EH (cell line): ENCODE data around the gene TTC9C.
"Not testable (repeated sequence)": the region's sequence is repeated elsewhere in the genome, so short reads cannot be mapped to it uniquely, and the experiment has no call there.

Experiments
- DNase-seq: peaks from one replicate; pipeline ENCODE4 v3.0.0-alpha.2; 2015; ENCODE audit warnings: low read depth

TTC9C gene

DNA sequence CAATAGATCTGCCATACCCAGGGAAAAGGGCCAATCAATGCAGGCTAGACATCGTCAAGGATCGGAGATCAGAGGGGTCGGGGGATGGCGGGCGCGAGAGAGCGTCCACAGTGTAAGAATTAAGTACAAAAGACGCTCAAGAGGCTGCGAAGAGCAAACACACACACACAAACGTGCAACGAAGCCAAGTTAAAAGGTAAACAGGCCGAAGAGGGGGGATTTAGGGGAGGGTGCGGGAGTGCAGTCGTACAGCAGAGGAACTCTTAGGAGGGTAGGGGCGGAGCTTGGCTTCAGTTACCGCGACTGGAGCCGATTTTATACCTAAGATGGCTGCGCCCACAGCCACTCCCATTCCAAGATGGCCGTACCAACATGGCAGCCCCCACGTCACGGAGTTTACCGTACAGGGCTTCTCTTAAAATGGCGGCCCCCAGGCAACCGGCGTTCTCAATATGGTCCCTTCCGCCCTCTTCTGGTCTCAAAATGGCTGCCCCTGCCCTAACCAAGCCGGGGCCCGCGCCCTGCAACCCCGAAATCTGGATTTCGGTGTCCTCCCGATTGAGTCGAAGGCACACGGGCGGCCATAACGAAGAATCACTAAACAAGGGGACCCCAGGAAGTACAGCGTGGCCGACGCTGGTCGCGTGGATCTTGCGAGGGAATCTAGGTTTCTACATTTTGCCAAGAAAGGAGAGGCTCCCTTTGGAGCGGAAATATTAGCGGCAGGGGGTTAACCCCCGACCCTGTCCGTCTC lies 18.9 kb upstream of the TTC9C start:
- peak; percentile 99 for DNase-seq

- peak; percentile 55 for DNase-seq
Measured at GRCh38 chr11:62710001-62710345, 18.3 kb upstream of the TTC9C start.

DNA sequence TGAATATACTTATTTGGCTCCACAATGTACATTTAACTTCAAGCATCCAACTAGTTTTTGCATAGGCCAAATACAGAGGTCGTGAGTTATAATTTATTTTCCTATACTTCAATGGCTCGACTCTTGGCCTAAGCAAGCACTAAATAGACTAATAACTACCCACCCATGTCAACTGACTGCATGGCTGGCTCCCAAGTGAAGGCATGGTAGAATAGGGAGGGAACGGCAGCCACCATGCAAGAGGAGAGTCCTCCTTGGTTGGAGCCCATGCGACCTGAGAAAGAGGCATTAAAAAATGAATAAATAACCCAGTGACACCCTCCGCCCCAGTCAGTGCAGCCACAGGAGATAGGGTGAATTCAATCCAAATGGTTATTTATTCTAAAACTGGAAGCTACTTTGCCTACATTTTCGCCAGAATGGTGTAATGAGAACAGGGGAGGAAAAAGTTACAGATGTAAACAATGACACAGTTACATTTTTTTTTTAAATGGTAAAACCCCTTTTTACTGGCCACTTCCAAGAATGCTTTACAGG lies 15.9 kb upstream of the TTC9C start:
- no peak for DNase-seq

DNA sequence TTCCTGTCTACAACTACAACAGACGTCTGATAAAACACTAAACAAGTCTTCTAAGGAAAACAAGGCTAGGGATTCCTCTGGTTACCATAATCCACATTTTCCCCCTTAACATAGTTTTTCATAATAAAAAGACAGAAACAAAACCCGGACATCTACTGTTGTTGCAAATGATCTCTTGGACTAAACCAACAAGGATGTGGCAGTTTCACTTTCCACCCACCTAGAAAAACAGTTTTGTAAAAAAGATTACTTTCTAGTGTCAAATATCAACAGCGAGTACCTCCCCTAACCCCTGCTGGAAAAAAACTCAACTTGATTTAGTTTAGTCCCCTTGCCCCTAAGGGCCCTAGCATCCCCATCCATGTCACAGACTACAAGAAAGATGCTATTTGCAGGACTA lies 15.4 kb upstream of the TTC9C start:
- DNase-seq = no peak

GRCh38 chr11:62713343-62713742 lies 14.9 kb upstream of the TTC9C start:
- DNase-seq = no peak

- no peak for DNase-seq
Measured at GRCh38 chr11:62715150-62716130, 12.8 kb upstream of the TTC9C start.

- no peak for DNase-seq
Measured at GRCh38 chr11:62716206-62716605, 12.1 kb upstream of the TTC9C start.

DNA sequence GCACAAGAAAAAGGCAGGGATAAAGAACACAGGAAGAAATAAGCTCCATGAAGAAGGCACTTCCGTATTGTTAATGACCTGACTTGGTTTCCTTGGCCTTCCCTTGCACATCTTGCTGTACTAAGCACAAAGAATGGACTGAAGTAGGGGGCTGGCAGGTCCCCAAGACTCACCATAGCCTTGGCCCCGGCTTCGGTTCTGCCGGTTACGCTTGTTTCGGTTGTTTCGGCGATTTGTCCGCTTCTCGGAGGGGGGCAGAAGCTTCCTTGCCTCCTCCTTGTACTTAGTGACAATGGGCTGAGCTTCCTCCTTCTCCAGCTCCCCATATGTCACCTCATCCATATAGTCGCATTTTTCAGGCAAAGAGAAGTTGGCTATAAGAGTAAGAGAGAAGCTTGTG lies 11.5 kb upstream of the TTC9C start:
- no peak for DNase-seq

GRCh38 chr11:62719302-62719978 lies 8.8 kb upstream of the TTC9C start:
- peak; percentile 17 for DNase-seq

GRCh38 chr11:62721994-62722393 lies 6.3 kb upstream of the TTC9C start:
- DNase-seq = peak; percentile 33

GRCh38 chr11:62724171-62724570 lies 4.1 kb upstream of the TTC9C start:
- no peak for DNase-seq

DNA sequence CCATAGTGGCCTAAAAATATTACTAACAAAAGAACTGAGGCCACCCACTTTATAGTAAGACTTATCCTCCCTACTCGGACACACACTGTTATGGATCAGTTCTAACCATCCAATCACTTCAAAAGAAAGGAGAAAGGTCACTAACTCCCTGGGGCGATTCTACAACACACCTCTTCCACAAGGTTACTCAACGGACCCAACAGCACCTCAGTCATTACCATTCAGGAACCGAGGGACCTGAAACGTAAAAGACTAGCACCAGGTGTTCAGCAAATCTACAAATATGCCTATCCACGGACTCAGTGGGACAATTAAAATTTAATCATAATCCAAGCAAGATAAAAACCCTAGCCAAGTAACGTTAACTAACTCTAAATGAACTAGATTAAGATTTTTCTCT lies 2.6 kb upstream of the TTC9C start:
- no peak for DNase-seq

GRCh38 chr11:62726156-62726914 lies 2.0 kb upstream of the TTC9C start:
- no peak for DNase-seq

DNA sequence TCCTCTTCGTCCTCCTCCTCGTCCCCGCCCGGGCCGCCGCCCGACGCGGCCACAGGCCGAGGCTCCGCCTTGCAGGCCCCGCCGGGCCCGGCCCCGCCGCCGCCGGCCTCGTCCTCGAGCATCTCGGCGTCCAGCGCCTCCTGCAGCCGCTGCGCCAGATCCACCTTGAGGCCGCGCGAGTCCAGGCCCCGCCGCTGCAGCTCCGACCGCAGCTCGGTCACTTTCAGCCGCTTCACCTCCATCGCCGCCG lies 1.4 kb upstream of the TTC9C start:
- DNase-seq = no peak

DNA sequence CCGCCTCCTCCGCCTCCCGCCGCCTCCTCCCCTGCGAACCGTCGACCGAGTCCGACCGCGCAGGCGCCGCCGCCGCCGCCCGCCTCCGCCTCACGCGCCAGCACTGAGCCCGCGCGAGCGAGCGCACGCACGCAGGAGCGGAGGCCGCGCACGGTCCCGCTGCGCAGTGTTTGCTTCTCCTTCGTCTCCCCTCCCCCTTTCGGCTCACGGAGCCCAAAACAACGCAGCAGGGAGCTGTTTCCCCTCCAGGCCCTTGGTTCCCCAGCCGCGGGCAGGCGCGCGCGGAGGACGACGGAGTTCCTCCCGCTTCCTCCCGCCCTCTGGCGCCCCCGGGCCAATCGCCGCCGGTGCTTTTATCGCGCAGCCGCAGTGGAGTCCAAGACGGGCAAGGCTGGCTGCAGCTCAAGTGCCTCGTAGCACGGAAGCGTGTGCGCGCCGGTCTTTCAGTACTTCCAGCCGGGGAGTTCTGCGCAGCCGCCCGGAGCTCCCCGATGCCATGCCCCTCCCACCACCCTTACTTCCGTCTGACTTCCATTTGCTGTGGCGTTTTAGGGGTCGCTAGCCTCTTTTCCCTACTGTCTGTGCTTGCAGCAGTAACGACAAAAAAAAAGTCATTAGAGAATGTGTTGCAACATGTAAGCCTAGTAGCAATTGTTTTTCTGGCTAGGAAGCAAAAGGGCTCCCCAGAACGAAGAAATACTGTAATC lies 968 bp upstream of the TTC9C start, which contains the start of gene HNRNPUL2:
Gene HNRNPUL2, minus strand, starts transcription at position 293 of the 707 bp plus-strand sequence. CDS start 301 bp downstream, outside the sequence.
- DNase-seq = peak; percentile 99

DNA sequence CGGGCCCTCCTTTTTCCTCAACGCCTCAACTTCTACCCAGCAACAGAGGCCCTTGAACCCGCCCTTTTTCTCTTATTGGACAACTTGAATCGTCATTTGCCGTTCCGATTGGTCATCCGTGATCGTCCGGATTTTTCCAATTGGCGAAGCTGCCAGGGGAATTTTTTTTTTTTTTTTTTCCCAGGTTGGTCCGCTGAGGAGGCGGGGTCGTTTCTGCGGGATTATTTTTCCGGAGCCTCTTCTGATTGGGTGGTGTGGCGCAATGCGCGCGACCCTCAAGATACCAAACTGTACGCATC lies 465 bp upstream of the TTC9C start:
- DNase-seq = peak; percentile 98

GRCh38 chr11:62730076-62730475 lies 1.8 kb downstream of the TTC9C start:
- DNase-seq = not testable (repeated sequence)

DNA sequence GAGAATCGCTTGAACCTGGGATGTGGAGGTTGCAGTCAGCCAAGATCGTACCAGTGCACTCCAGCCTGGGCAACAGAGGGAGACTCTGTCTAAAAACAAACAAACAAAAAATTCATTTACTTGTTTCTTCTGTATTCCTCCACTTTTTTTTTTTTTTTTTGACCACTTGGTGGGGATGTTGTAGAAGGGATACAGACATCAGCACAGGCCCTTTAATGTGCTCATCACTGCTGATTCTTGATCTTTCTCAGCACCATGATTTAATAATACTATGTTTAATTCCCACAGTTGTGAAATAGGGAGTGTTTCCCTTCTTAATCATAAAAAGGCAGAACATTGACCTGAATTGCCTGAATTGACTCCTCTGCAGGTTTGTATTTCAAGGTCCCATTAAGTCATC lies 4.5 kb downstream of the TTC9C start:
- DNase-seq = peak; percentile 50

GRCh38 chr11:62737196-62737595 lies 8.9 kb downstream of the TTC9C start:
- no peak for DNase-seq

DNA sequence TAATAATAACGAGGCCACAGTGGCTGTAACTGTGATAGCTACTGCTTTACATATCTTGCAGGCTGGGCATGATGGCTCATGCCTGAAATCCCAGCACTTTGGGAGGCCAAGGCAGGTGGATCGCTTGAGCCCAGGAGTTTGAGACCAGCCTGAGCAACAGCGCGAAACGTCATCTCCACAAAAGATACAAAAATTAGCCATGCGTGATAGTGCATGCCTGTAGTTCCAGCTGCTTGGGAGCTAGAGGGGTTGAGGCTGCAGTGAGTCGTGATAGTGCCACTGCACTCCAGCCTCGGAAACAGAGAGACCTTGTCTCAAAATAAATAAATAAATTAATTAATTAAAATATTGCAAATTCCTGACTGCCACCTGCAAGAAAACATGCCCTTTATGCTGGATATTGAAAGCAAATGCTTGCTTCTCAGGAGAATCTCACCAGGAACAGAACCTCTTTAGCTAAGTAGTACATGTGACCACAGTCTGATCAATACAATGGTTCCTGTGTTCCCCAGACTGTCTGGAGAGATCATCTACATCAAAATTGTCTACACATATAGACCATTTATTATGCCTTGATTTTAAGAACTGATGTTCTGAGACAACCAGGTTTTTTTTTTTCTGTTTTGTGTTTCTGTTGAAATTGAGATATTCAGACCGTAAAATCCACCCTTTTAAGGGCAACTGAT lies 19.3 kb downstream of the TTC9C start:
- no peak for DNase-seq

GRCh38 chr11:62749931-62750330 lies 21.6 kb downstream of the TTC9C start:
- DNase-seq = not testable (repeated sequence)
